ENCODE data around the gene CRACDL.
A peak's percentile ranks its signal among the peaks of the same experiment; 100 is the strongest.

CRACDL gene

DNA sequence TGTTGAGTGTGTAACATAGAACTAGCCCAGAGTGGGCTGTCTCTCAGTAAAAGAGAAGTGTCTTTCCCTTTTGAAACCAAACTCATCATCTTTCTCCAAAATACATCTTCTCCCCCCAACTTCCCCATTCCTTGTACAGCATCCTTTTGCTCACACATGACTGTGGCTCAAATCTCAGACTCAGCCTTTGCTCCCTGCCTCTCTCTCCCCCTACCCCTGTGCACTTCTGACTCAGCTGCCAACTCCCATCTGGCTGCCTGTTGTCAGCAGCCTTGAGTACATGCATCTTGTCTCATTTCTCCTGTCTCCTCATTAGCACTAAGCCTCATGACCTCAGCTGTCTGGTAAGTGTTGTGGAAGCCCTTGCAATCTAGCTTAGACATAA is 187.0 kb downstream of the CRACDL start:
- H4K20me1 ChIP-seq (ENCODE audit: insufficient read depth, low read length), result no peaks in the 10 kb centered on the region
- H3K4me1 ChIP-seq (ENCODE audit: low read length), result peaks cover 12% of the 10 kb centered on the region
- H3K27me3 ChIP-seq (ENCODE audit: low read depth, low read length), result peaks cover 4% of the 10 kb centered on the region; the same call in 1 of the 2 replicates
- no peak overlapping the region for H2AFZ ChIP-seq (ENCODE audit: low read depth, low read length)
- no peak for TF ChIP-seq EZH2phosphoT487 (IDR thresholded peaks at IDR 0.05; ENCODE audit: low read depth)
- TF ChIP-seq, protein P1, sequence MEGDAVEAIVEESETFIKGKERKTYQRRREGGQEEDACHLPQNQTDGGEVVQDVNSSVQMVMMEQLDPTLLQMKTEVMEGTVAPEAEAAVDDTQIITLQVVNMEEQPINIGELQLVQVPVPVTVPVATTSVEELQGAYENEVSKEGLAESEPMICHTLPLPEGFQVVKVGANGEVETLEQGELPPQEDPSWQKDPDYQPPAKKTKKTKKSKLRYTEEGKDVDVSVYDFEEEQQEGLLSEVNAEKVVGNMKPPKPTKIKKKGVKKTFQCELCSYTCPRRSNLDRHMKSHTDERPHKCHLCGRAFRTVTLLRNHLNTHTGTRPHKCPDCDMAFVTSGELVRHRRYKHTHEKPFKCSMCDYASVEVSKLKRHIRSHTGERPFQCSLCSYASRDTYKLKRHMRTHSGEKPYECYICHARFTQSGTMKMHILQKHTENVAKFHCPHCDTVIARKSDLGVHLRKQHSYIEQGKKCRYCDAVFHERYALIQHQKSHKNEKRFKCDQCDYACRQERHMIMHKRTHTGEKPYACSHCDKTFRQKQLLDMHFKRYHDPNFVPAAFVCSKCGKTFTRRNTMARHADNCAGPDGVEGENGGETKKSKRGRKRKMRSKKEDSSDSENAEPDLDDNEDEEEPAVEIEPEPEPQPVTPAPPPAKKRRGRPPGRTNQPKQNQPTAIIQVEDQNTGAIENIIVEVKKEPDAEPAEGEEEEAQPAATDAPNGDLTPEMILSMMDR (IDR thresholded peaks at IDR 0.05; ENCODE audit: low read depth, low read length), result no peak
- H3K36me3 ChIP-seq (replicated peaks; ENCODE audit: low read depth, low read length), result no peaks in the 10 kb centered on the region
- H3K4me2 ChIP-seq (ENCODE audit: low read length), result peak overlapping the region; percentile 16; the same call in 1 of the 2 replicates
- H3K9me3 ChIP-seq (ENCODE audit: insufficient read depth, low read length), result no peaks in the 10 kb centered on the region
- H3K79me2 ChIP-seq (ENCODE audit: low read length), result no peaks in the 10 kb centered on the region
- no peak overlapping the region for H3K27ac ChIP-seq (ENCODE audit: low read length)
- no peak overlapping the region for H3K4me3 ChIP-seq (ENCODE audit: low read length)
- no peak overlapping the region for H3K9ac ChIP-seq (ENCODE audit: low read length)

DNA sequence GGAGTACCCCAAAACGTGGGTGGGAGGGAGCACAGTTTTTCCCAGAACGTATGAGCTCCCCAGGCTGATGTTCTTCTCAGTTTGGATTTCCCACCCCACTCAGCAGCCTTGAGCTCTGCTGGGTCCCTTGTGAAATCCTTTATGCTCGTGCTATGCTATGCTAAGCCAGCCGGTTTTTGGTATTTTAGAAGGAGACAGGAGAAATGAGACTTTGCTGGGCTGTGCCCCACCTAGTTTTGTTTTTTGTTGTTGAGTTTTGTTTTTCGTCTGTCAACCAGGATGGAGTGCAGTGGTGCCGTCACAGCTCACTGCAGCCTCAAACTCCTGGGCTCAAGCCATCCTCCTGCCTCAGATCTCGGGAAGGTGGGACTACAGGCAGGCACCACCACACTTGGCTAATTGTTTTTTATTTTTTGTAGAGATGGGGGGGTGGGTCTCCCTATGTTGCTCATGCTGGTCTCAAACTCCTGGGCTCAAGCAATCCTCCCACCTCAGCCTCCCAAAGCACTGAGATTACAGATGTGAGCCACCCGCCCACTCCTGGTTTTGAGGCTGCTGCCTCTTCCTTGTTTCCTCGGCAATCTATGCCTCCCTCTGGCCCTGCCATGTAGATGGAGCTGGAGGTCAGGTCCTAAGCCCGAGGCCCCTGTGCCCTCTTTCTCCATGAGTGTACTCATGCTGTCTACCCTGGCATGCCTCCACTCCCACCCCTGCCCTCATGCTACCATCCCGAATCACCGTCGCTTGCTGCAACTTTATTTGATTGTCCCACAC is 187.5 kb downstream of the CRACDL start:
- Histone ChIP-seq H4K20me1 (ENCODE audit: insufficient read depth, low read length) (no peaks in the 10 kb centered on the region), H3K9me3 (ENCODE audit: insufficient read depth, low read length) (no peaks in the 10 kb centered on the region), H3K9ac (ENCODE audit: low read length) (no peak overlapping the region), H3K4me1 (ENCODE audit: low read length) (peaks cover 12% of the 10 kb centered on the region), H3K27ac (ENCODE audit: low read length) (no peak overlapping the region), H3K4me2 (ENCODE audit: low read length) (peak overlapping the region; percentile 16; the same call in 1 of the 2 replicates), H2AFZ (ENCODE audit: low read depth, low read length) (no peak overlapping the region; the same call in 1 of the 2 replicates), H3K27me3 (ENCODE audit: low read depth, low read length) (no peaks in the 10 kb centered on the region; the same call in 1 of the 2 replicates), H3K4me3 (ENCODE audit: low read length) (no peak overlapping the region), H3K36me3 (replicated peaks; ENCODE audit: low read depth, low read length) (no peaks in the 10 kb centered on the region), H3K79me2 (ENCODE audit: low read length) (no peaks in the 10 kb centered on the region)
- no peak for TF ChIP-seq EZH2phosphoT487 (IDR thresholded peaks at IDR 0.05; ENCODE audit: low read depth)
- TF ChIP-seq, protein P1 (IDR thresholded peaks at IDR 0.05; ENCODE audit: low read depth, low read length), result no peak

DNA sequence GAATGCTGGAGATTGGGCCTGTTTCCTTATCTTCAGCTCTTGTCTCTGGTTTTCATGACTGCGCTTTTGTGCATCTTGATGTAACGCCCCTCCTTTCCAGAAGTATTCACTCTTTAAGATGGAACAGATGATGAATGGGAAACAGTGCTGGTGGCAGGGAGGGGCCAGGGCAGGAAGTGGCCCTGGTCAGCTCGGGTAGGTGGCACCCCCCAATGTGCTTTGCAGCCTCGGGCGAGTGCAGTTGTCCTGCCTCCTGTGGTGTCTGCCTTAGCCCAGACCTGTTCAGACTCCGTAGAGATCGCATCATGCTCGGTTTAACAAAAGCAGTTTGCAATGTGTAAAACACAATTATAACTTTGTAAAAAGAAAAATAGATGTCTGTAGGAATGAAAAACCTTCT is 188.1 kb downstream of the CRACDL start:
- no peak for TF ChIP-seq EZH2phosphoT487 (IDR thresholded peaks at IDR 0.05; ENCODE audit: low read depth)
- TF ChIP-seq, protein P1 (IDR thresholded peaks at IDR 0.05; ENCODE audit: low read depth, low read length), result no peak
- no peak overlapping the region for H3K4me3 ChIP-seq (ENCODE audit: low read length)
- peaks cover 12% of the 10 kb centered on the region for H3K4me1 ChIP-seq (ENCODE audit: low read length)
- H4K20me1 ChIP-seq (ENCODE audit: insufficient read depth, low read length), result no peaks in the 10 kb centered on the region
- H3K27me3 ChIP-seq (ENCODE audit: low read depth, low read length), result no peaks in the 10 kb centered on the region
- no peaks in the 10 kb centered on the region for H3K9me3 ChIP-seq (ENCODE audit: insufficient read depth, low read length)
- H3K27ac ChIP-seq (ENCODE audit: low read length), result no peak overlapping the region
- no peaks in the 10 kb centered on the region for H3K79me2 ChIP-seq (ENCODE audit: low read length)
- H2AFZ ChIP-seq (ENCODE audit: low read depth, low read length), result no peak overlapping the region
- H3K9ac ChIP-seq (ENCODE audit: low read length), result no peak overlapping the region
- H3K36me3 ChIP-seq (replicated peaks; ENCODE audit: low read depth, low read length), result no peaks in the 10 kb centered on the region
- H3K4me2 ChIP-seq (ENCODE audit: low read length), result no peak overlapping the region

DNA sequence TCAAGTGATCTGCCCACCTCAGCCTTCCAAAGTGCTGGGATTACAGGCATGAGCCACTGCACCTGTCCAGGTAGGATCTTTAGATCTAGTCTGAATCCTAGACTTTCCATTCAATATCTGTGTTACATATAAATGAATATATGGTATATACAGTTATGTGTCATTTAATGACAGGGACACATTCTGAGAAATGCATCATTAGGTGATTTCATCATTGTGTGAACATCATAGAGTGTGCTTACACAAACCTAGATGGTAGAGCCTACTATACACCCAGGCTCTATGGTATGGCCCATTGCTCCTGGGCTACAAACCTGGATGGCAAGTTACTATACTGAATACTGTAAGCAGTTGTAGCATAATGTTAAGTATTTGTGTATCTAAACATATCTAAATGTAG is 189.6 kb downstream of the CRACDL start:
- H3K79me2 ChIP-seq (ENCODE audit: low read length), result no peaks in the 10 kb centered on the region
- H3K36me3 ChIP-seq (replicated peaks; ENCODE audit: low read depth, low read length), result no peaks in the 10 kb centered on the region
- H3K4me1 ChIP-seq (ENCODE audit: low read length), result peaks cover 12% of the 10 kb centered on the region
- peaks cover under 1% of the 10 kb centered on the region; the same call in 1 of the 2 replicates for H3K27me3 ChIP-seq (ENCODE audit: low read depth, low read length)
- no peaks in the 10 kb centered on the region for H3K9me3 ChIP-seq (ENCODE audit: insufficient read depth, low read length)
- no peak overlapping the region for H2AFZ ChIP-seq (ENCODE audit: low read depth, low read length)
- TF ChIP-seq, protein P1 (IDR thresholded peaks at IDR 0.05; ENCODE audit: low read depth, low read length), result no peak
- no peak for TF ChIP-seq EZH2phosphoT487 (IDR thresholded peaks at IDR 0.05; ENCODE audit: low read depth)
- H3K4me3 ChIP-seq (ENCODE audit: low read length), result no peak overlapping the region
- H3K9ac ChIP-seq (ENCODE audit: low read length), result no peak overlapping the region
- no peak overlapping the region for H3K4me2 ChIP-seq (ENCODE audit: low read length)
- H4K20me1 ChIP-seq (ENCODE audit: insufficient read depth, low read length), result no peaks in the 10 kb centered on the region
- no peak overlapping the region for H3K27ac ChIP-seq (ENCODE audit: low read length)
